HG03378 (cell line): ENCODE measurements around the gene CES4A.
"Not testable (repeated sequence)": the region's sequence is repeated elsewhere in the genome, so short reads cannot be mapped to it uniquely, and the experiment has no call there.

Experiments used
- ATAC-seq: cut with Tn5 transposase; IDR thresholded peaks from one replicate; pipeline ENCODE4 v1.9.1; 2021; ENCODE audit warnings: mild to moderate bottlenecking, moderate library complexity; ENCODE audit not compliant: unreplicated experiment

Gene CES4A

GRCh38 chr16:66955363-66956153 is 32.8 kb upstream of the CES4A start:
- ATAC-seq: not testable (repeated sequence)

- ATAC-seq: not testable (repeated sequence)
Observed at GRCh38 chr16:66956154-66956457, 32.3 kb upstream of the CES4A start.

GRCh38 chr16:66958857-66959703 is 29.3 kb upstream of the CES4A start:
- ATAC-seq: no peak

- no peak for ATAC-seq
Observed at GRCh38 chr16:66959704-66960161, 28.7 kb upstream of the CES4A start.

GRCh38 chr16:66960270-66960669 is 28.1 kb upstream of the CES4A start:
- ATAC-seq: no peak

GRCh38 chr16:66961065-66961744 is 27.2 kb upstream of the CES4A start, which contains the start of gene CES3:
Gene CES3 (plus strand): TSS chr16:66961266. CDS start chr16:66961308, 42 bp downstream.
- peak; percentile 69 for ATAC-seq

GRCh38 chr16:66961914-66962313 is 26.5 kb upstream of the CES4A start:
- ATAC-seq: no peak

GRCh38 chr16:66964049-66964448 is 24.3 kb upstream of the CES4A start:
- ATAC-seq: no peak

GRCh38 chr16:66968847-66969246 is 19.5 kb upstream of the CES4A start:
- ATAC-seq: no peak

- ATAC-seq: no peak
Observed at GRCh38 chr16:66970775-66971720, 17.3 kb upstream of the CES4A start.

- ATAC-seq: no peak
Observed at GRCh38 chr16:66972983-66973382, 15.4 kb upstream of the CES4A start.

GRCh38 chr16:66973716-66974115 is 14.7 kb upstream of the CES4A start:
- no peak for ATAC-seq

GRCh38 chr16:66974156-66974931 is 14.0 kb upstream of the CES4A start:
- ATAC-seq: not testable (repeated sequence)

- not testable (repeated sequence) for ATAC-seq
Observed at GRCh38 chr16:66974932-66975246, 13.5 kb upstream of the CES4A start.

- no peak for ATAC-seq
Observed at GRCh38 chr16:66975302-66975893, 13.0 kb upstream of the CES4A start.

- no peak for ATAC-seq
Observed at GRCh38 chr16:66976746-66977145, 11.6 kb upstream of the CES4A start.

- ATAC-seq: no peak
Observed at GRCh38 chr16:66977341-66978113, 10.9 kb upstream of the CES4A start.

GRCh38 chr16:66979011-66979717 is 9.2 kb upstream of the CES4A start:
- ATAC-seq: no peak
